Left ventricle myocardium inferior (tissue), 1 donor: Measurements from ENCODE around the gene MUC6. TPM values are rescaled to one million over a fixed set of nuclear protein-coding genes. Genes with fewer than 3 reads are reported as not detected.

ENCODE experiments used
- DNase-seq: peaks from one replicate; pipeline ENCODE4 v3.0.0-alpha.2; 2020
- H3K27ac ChIP-seq: fragments of 200-600 bp; replicated peaks from 2 replicates; pipeline ENCODE4 v1.8.0; 2021
- H3K27me3 ChIP-seq: fragments of 200-600 bp; 2 replicates; pipeline ENCODE4 v1.8.0; 2021; ENCODE audit warnings: low read depth
- H3K36me3 ChIP-seq: fragments of 200-600 bp; 2 replicates; pipeline ENCODE4 v1.8.0; 2021
- H3K4me1 ChIP-seq: fragments of 200-600 bp; 2 replicates; pipeline ENCODE4 v1.8.0; 2021
- H3K4me3 ChIP-seq: fragments of 200-600 bp; 2 replicates; pipeline ENCODE4 v1.8.0; 2021; ENCODE audit warnings: mild to moderate bottlenecking, moderate library complexity
- H3K9me3 ChIP-seq: fragments of 200-600 bp; replicated peaks from 2 replicates; pipeline ENCODE4 v1.8.0; 2021
- intact Hi-C: fragments of 100-400 bp; cut with micrococcal nuclease; formaldehyde crosslinking; loops from one replicate; pipeline ENCODE4 v1.11.0; 2022
- total RNA-seq: library from RNA; stranded (reverse); fragmentation: NEBNext Ultra II Directional; extraction: Animal tissue kit (Norgen Biotek cat#: 25700); gene quantifications from one replicate; pipeline ENCODE4 v1.2.1, GENCODE V29; 2021
- TF ChIP-seq, protein P1 (sequence below): fragments of 200-600 bp; IDR thresholded peaks from 2 replicates; pipeline ENCODE4 v1.8.0; 2021; ENCODE audit warnings: antibody characterized with exemption, mild to moderate bottlenecking, borderline replicate concordance
- donor health status: DM: no; HTN: yes; CAD: no; lungs with severe emphysema.

Gene MUC6
- total RNA-seq, 1 donor from 2014 or later, result not detected

DNA sequence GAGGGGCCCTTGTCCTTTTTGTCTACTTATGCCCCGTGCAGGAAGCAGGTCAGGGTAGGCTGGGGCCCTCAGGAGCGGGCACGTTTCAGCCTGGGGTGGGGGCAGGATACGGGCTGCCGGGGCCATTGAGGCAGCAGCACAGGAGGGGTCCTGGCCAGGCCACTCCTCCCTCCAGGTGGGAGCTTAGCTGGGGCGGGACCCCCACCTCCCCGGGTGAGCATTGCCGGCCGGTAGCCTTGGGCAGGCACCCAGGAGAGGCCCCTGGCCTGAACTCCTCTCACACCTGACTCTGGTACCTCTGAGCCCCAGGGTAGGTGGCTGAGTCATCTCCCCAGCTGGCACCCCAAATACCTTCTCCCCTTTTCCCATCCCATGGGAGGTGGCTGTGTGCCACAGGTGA, 5.0 kb upstream of the MUC6 start:
- DNase-seq, result no peak
- Histone ChIP-seq H3K27ac (no peak overlapping the region), H3K9me3 (peaks cover 7% of the 10 kb centered on the region), H3K36me3 (no peaks in the 10 kb centered on the region), H3K27me3 (peaks cover 52% of the 10 kb centered on the region), H3K4me1 (no peaks in the 10 kb centered on the region), H3K4me3 (no peak overlapping the region)
- intact Hi-C loops, result no loop called here
- TF ChIP-seq, protein P1, sequence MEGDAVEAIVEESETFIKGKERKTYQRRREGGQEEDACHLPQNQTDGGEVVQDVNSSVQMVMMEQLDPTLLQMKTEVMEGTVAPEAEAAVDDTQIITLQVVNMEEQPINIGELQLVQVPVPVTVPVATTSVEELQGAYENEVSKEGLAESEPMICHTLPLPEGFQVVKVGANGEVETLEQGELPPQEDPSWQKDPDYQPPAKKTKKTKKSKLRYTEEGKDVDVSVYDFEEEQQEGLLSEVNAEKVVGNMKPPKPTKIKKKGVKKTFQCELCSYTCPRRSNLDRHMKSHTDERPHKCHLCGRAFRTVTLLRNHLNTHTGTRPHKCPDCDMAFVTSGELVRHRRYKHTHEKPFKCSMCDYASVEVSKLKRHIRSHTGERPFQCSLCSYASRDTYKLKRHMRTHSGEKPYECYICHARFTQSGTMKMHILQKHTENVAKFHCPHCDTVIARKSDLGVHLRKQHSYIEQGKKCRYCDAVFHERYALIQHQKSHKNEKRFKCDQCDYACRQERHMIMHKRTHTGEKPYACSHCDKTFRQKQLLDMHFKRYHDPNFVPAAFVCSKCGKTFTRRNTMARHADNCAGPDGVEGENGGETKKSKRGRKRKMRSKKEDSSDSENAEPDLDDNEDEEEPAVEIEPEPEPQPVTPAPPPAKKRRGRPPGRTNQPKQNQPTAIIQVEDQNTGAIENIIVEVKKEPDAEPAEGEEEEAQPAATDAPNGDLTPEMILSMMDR, result no peak

DNA sequence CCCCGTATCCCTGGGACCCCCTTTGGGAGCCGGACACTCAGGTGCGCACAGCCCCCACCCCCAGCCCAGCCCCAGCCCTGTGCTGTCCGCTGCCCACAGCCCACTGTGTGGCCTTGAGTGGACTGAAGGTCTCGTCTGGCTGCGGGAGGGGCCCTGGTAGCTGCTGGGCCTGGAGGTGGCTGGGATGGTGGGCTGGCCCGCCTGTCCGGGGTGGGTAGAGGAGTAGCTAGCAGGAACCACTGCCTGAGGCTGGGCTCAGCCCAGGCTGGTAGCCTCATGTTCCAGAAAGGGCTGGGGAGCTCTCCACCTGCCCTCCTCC, 4.6 kb upstream of the MUC6 start:
- peaks cover 7% of the 10 kb centered on the region for H3K9me3 ChIP-seq
- peaks cover 54% of the 10 kb centered on the region for H3K27me3 ChIP-seq
- no peaks in the 10 kb centered on the region for H3K36me3 ChIP-seq
- TF ChIP-seq, protein P1, result no peak
- no peak for DNase-seq
- no peaks in the 10 kb centered on the region for H3K4me1 ChIP-seq
- H3K27ac ChIP-seq, result no peak overlapping the region
- no peak overlapping the region for H3K4me3 ChIP-seq
- intact Hi-C loops, result no loop called here

DNA sequence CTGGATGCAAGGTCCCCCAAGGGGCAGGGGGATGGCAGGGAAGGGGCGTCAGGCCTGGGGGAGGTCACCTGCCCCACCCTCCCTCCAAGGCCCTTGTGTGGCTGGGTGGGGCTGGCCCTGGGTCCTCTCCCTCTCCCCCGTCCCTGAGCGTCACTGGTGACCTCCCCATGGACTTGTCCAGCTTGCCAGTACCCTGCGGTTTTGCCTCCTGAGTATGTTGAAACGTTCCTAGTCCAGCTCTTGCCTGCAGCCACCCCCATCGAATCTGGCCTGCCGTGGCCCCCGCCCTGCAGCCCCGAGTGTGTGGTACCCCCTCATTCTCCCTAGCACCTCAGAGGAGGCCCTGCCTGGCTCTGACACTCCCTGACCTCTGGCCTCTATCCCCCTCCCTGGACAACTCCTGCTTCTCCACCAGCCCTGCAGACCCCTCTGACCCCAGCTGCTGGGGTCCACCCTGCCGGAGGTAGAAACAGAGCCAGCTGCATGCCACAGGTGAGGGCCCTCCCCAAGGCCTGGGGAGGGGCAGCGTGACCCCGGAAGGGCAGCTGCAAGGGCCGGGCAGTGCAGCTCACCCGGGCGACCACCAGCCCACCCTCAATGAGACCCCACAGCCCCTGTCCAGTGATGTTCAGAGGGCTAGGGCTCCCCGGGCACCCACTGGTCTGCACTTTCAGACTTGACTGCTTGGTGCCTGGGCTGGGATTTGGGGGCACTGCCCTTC, 4.1 kb upstream of the MUC6 start:
- DNase-seq, result no peak
- peaks cover 59% of the 10 kb centered on the region for H3K27me3 ChIP-seq
- TF ChIP-seq, protein P1, result no peak
- H3K36me3 ChIP-seq, result no peaks in the 10 kb centered on the region
- no peak overlapping the region for H3K4me3 ChIP-seq
- intact Hi-C loops, result no loop called here
- H3K27ac ChIP-seq, result no peak overlapping the region
- H3K4me1 ChIP-seq, result no peaks in the 10 kb centered on the region
- peaks cover 7% of the 10 kb centered on the region for H3K9me3 ChIP-seq

DNA sequence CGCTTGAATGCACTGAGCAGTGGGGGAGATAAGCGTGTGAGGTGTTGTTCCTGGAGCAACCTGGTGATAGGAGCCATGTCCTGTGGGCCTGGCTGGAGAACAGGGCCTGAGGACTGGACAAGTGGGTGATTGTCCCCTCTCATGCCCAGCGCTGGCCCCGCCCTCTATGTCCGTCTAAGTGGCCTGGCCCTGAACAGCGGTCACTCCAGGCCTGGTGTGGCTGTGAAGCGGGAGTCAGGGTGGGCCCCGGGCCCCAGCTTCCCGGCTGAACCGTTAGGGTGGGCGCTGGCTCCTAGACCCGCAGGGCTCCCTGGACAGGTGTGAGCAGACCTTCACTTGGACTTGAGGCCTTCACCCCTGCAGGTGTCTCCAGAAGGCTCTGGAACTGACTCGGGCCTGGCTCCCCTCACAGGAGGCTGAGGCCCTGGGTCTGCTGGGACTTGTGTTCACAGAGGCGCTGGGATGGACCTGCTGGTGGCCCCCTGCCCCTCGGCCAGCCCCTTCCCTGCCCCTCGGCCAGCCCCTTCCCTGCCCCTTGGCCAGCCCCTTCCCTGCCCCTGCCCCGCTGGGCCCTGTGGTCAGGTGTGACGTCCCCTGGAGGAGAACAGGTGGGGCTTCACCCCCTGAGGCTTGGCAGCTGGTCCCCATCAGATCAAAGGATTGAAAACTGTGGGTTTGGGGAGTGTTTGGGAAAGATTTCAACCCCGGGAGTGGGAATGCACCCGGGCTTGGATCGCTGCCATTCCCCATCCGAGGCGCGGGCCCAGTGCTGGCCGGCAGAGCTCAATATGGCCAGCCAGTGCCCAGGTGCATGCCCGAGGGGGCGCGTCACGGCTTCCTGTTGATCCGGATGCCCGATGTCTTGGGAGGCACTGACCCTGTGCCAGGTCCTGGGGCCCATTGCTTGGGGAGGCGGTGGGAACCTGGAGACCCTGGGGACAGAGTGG, 3.2 kb upstream of the MUC6 start:
- Histone ChIP-seq H3K27ac (no peak overlapping the region), H3K4me1 (no peaks in the 10 kb centered on the region), H3K4me3 (no peak overlapping the region), H3K27me3 (peaks cover 67% of the 10 kb centered on the region), H3K36me3 (no peaks in the 10 kb centered on the region), H3K9me3 (peaks cover 1% of the 10 kb centered on the region)
- DNase-seq, result no peak
- intact Hi-C loops, result no loop called here
- TF ChIP-seq, protein P1, result no peak

DNA sequence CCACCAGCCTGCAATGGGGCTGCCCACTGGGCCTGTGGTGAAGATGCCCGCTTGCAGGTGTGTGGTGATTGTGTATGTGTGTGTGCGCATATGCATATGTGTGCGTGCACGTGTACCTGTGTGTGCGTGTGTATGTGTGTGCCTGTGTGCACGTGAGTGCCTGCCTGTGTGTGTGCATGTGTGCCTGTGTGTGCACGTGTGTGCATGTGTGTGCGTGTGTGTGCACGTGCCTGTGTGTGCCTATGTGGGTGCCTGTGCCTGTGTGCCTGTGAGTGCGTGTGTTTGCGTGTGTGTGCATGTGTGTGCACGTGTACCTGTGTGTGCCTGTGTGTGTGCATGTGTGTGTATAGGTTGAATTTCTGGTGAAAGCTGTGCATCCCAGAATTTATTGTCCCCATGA, 2.4 kb upstream of the MUC6 start:
- intact Hi-C loops, result no loop called here
- Histone ChIP-seq H3K4me1 (no peaks in the 10 kb centered on the region), H3K9me3 (no peaks in the 10 kb centered on the region), H3K4me3 (no peak overlapping the region), H3K27me3 (peaks cover 73% of the 10 kb centered on the region), H3K27ac (no peak overlapping the region), H3K36me3 (no peaks in the 10 kb centered on the region)
- no peak for DNase-seq
- TF ChIP-seq, protein P1, result no peak
